Duodenal mucosa (tissue), 2 donors: ENCODE results near the gene TIMM23.
A peak's percentile ranks its signal among the peaks of the same experiment; 100 is the strongest.
"Not testable (repeated sequence)": the region's sequence is repeated elsewhere in the genome, so short reads cannot be mapped to it uniquely, and the experiment has no call there.

Experiments
- H3K27ac ChIP-seq: one replicate; pipeline ENCODE4 v1.7.0; 2013; ENCODE audit warnings: low read depth, low read length
- H3K27me3 ChIP-seq, 2 donors: one replicate each; pipeline ENCODE4 v1.7.0; 2013; ENCODE audit warnings: low read length in 2 of 2, control low read depth in 1 of 2; ENCODE audit not compliant: insufficient read depth in 2 of 2, control insufficient read depth in 1 of 2
- H3K36me3 ChIP-seq, 2 donors: one replicate each; pipeline ENCODE4 v1.7.0; 2013; ENCODE audit warnings: low read length in 2 of 2, control low read depth in 1 of 2; ENCODE audit not compliant: insufficient read depth in 2 of 2, control insufficient read depth in 1 of 2
- H3K4me1 ChIP-seq, 2 donors: one replicate each; pipeline ENCODE4 v1.7.0; 2013; ENCODE audit warnings: low read length in 2 of 2, control low read depth in 1 of 2; ENCODE audit not compliant: insufficient read depth in 2 of 2, control insufficient read depth in 1 of 2
- H3K4me3 ChIP-seq, 2 donors: one replicate each; pipeline ENCODE4 v1.7.0; 2013; ENCODE audit warnings: low read length in 2 of 2, low read depth in 1 of 2
- H3K9ac ChIP-seq, 2 donors: one replicate each; pipeline ENCODE4 v1.7.0; 2013; ENCODE audit warnings: low read length in 2 of 2, low read depth in 1 of 2
- H3K9me3 ChIP-seq, 2 donors: one replicate each; pipeline ENCODE4 v1.7.0; 2013; ENCODE audit warnings: low read length in 2 of 2, control low read depth in 1 of 2; ENCODE audit not compliant: control insufficient read depth in 1 of 2

Gene TIMM23, protein sequence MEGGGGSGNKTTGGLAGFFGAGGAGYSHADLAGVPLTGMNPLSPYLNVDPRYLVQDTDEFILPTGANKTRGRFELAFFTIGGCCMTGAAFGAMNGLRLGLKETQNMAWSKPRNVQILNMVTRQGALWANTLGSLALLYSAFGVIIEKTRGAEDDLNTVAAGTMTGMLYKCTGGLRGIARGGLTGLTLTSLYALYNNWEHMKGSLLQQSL

GRCh38 chr10:45972106-45972812 lies at the start of gene TIMM23:
Gene TIMM23, plus strand, starts transcription at chr10:45972489. Its CDS starts 136 bp downstream, at chr10:45972625.
- not testable (repeated sequence) for H3K9me3 ChIP-seq, H3K27me3 ChIP-seq, H3K36me3 ChIP-seq
- peak within 1 kb of the TSS; percentile 32 for H3K27ac ChIP-seq
- peaks cover 0 to 12% of the 10 kb centered on the region in 2 donors for H3K4me1 ChIP-seq
- H3K9ac ChIP-seq: peak within 1 kb of the TSS; percentile 66 to 75
- peak within 1 kb of the TSS; percentile 75 to 79 for H3K4me3 ChIP-seq

GRCh38 chr10:45926790-45927189 lies 45.5 kb upstream of the TIMM23 start:
- not testable (repeated sequence) for H3K4me1 ChIP-seq, H3K9me3 ChIP-seq, H3K27me3 ChIP-seq, H3K4me3 ChIP-seq, H3K27ac ChIP-seq, H3K9ac ChIP-seq, H3K36me3 ChIP-seq

GRCh38 chr10:45931305-45931704 lies 41.0 kb upstream of the TIMM23 start:
- not testable (repeated sequence) for H3K27me3 ChIP-seq, H3K27ac ChIP-seq, H3K4me3 ChIP-seq, H3K4me1 ChIP-seq, H3K9ac ChIP-seq, H3K9me3 ChIP-seq, H3K36me3 ChIP-seq

GRCh38 chr10:45934788-45935187 lies 37.5 kb upstream of the TIMM23 start:
- not testable (repeated sequence) for H3K9me3 ChIP-seq, H3K36me3 ChIP-seq, H3K27me3 ChIP-seq, H3K27ac ChIP-seq, H3K9ac ChIP-seq, H3K4me1 ChIP-seq, H3K4me3 ChIP-seq

GRCh38 chr10:45939176-45939697 lies 33.1 kb upstream of the TIMM23 start:
- not testable (repeated sequence) for H3K9ac ChIP-seq, H3K36me3 ChIP-seq, H3K27me3 ChIP-seq, H3K27ac ChIP-seq, H3K9me3 ChIP-seq, H3K4me1 ChIP-seq, H3K4me3 ChIP-seq

GRCh38 chr10:45941196-45941595 lies 31.1 kb upstream of the TIMM23 start:
- H3K4me3 ChIP-seq, H3K36me3 ChIP-seq, H3K4me1 ChIP-seq, H3K27me3 ChIP-seq, H3K9me3 ChIP-seq, H3K9ac ChIP-seq, H3K27ac ChIP-seq: not testable (repeated sequence)

DNA sequence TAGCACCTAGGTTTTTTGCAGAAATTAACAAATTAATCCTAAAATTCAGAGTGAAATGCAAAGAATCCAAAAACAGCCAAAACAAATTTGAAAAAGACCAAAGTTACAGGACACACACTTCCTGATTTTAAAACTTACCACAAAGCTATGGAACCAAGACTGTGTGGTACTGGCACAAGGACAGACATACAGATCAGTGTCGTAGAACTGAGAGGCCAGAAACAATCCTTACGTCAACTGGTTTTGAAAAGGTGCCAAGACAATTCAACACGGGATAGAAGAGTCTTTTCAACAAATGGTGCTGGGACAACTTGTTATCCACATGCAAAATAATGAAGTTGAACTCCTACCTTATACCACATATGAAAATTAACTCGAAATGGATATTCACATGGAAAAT lies 26.8 kb upstream of the TIMM23 start:
- H3K4me3 ChIP-seq, H3K27ac ChIP-seq, H3K9ac ChIP-seq, H3K36me3 ChIP-seq, H3K27me3 ChIP-seq, H3K9me3 ChIP-seq, H3K4me1 ChIP-seq: not testable (repeated sequence)

DNA sequence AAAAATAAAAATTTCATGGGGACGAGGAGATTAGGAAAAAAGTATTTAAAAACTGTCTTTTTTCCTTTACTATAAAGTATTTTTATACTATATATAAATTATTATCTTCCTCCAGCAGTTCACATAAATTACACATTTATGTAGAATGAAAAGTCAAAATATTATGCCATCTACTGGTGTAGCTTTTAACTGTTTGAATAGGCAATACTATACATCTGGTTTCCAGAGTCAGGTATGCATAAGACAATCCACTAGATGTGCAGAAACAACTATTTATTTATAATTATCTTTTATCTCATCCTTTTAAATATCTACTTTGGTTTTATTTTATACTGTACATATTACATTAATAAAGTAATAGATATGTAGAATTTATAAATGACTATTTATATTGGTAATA lies 24.9 kb upstream of the TIMM23 start:
- not testable (repeated sequence) for H3K9me3 ChIP-seq, H3K4me3 ChIP-seq, H3K4me1 ChIP-seq, H3K36me3 ChIP-seq, H3K27me3 ChIP-seq, H3K9ac ChIP-seq, H3K27ac ChIP-seq

DNA sequence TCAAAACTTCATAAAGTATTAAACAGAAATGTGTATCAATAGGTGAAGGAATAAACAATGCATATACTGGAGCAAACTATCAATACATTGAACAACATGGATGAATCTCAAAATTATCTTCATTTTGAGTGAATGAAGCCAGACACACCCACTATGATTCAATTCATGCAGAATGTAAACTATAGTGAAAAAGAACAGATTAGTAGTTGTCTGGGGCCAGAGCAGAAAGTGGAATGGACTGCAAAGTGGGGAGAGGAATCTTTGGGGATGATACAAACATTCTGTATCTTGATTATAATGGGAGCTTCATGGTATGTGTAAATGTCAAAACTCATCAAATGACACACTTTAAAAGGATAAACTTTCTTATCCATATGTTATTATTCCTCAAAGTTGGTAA lies 23.5 kb upstream of the TIMM23 start:
- not testable (repeated sequence) for H3K36me3 ChIP-seq, H3K4me3 ChIP-seq, H3K9me3 ChIP-seq, H3K4me1 ChIP-seq, H3K27ac ChIP-seq, H3K27me3 ChIP-seq, H3K9ac ChIP-seq

DNA sequence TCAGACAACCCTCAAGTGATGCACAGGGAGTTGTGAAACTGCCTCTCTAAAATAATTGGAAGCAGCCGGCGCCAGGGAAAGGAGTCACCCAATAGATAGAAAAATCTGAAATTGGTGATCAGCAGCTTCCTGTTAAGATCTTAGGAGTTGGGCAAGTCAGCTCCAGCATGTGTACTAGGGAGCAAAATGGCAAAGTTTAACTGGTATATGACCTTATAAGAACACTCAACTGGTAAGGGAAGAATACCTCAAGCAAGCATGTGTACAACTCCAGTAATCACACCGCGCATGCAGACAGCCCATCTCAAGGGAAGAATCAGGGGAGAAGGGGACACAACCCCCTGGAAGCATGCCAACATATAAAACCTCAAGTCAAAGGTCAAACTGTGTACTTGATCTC lies 17.9 kb upstream of the TIMM23 start:
- H3K36me3 ChIP-seq: not testable (repeated sequence)

More for the DNA sequence above, 17.9 kb upstream of the TIMM23 start:
- not testable (repeated sequence) for H3K27me3 ChIP-seq, H3K4me3 ChIP-seq, H3K4me1 ChIP-seq, H3K9ac ChIP-seq, H3K9me3 ChIP-seq, H3K27ac ChIP-seq
